Hematopoietic multipotent progenitor cell treated with erythropoietin and hydrocortisone succinate and interleukin-3 and kit ligand, for 8 days (in vitro differentiated cells): Measurements from ENCODE around the gene GOLGA6L7.
"Not testable (repeated sequence)": the region's sequence is repeated elsewhere in the genome, so short reads cannot be mapped to it uniquely, and the experiment has no call there.

Experiments used
- DNase-seq: peaks from one replicate; pipeline ENCODE4 v3.0.0-alpha.2; 2015

The GOLGA6L7 gene, protein sequence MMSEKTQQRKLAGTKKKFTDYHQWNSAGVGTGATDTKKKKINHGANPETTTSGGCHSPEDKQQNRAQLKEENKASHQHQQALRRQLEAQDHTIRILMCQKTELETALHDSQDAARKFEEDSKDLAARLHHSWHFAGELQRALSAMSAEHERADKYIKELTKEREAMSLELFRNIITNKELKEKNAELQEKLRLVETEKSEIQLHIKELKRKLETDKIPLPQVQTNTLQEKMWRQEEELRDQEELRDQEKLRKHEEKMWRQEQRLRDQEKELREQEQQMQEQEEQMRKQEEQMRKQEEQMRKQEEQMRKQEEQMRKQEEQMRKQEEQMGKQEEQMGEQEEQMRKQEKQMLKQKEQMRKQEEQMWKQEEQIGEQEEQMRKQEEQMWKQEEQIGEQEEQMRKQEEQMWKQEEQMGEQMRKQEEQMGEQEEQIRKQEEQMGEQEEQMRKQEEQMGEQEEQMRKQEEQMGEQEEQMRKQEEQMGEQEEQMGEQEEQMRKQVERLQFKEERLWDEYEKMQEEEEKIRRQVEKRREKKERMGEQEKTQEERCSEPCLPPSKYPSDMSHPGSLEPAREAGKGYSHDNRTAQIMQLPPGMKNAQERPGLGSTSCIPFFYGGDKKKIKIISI

DNA sequence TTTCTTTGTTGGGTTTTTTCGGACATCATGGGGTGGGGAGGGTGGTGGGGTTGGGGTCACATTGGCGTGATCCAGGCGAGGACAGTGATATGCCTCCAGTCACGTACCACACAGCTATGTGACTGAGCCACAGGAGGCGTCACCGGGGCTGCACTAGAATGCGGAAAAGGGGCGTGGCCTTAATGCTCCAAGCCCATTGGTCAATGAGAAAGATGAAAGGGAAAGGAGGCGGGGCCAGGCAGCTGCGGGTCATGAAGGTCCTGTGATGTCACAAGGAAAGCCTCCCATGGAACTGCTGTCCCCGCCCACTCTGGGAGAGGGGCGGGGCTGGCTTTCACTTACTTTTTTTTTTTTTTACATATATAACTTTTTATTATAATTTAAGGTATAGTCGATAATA is at the start of gene GOLGA6L7:
Gene GOLGA6L7, minus strand, starts transcription at position 124 of the 400 bp plus-strand sequence. Its CDS starts 95 bp downstream, at position 29.
- DNase-seq: peak; percentile 16

DNA sequence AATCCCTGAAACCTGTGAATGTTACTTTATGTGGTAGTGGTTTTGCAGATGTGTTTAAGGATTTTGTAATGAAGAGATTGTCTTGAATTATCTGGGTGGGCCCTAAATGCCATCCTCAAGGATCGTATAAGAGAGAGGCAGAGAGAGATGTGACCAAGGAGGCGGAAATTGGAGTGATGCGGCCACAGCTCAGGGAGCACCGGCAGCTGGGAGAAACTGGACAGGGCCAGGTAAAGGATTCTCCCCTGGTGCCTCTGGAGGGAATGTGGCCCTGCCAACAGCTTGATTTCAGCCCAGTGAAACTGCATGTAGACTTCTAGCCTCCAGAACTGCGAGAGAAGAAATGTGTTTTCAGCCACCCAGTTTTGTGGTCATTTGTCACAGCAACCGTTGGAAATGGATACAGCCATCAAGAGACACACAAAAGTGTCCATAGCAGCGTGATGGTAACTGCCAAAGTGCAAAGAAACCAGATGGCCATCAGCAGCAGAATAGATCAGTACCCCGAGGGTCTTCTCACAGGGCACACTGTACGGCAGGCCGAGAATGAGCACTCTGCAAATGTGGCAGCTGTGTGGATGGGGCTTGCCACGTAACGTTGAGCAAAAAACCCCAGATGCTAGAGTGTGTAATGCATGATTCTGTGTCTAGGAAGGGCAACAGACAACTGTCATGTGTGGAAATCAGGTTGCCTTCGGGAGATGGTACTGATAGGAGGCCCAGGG is 49.6 kb upstream of the GOLGA6L7 start:
- DNase-seq: no peak

DNA sequence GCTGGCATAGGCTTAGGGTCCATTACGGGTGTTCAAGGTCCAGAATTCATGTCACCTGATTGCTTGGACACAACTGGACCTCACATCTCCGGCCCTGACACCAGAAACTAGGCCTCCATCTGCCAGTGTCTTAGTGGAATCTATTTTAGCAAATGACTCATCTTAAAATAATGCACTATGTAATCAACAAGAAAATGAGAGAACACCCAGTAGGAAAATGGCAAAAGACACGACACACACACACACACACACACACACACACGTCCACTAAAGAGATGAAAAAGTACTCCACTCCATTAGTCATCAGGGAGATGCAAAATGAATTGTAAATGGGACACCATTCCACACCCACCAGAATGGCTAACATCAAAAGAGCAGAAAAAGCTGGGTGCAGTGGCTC is 48.5 kb upstream of the GOLGA6L7 start:
- DNase-seq: no peak

DNA sequence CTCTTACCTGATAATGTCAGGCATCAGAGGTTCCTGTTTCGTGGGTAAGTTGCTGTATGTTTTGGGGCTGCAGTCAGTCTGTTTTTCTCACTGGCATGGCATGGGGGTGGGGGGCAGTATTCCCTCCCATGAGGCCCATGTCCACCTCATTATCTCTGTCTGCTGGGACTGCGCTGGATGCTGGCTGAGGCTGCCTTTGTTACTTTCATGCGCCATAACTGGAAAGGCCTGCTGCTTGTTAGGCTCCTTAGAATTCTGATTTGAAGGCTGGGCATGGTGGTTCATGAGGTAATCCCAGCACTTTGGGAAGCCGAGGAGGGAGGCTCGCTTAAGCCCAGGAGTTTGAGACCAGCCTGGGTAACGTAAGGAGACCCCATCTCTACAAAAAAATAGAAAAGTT is 47.1 kb upstream of the GOLGA6L7 start:
- DNase-seq: no peak

DNA sequence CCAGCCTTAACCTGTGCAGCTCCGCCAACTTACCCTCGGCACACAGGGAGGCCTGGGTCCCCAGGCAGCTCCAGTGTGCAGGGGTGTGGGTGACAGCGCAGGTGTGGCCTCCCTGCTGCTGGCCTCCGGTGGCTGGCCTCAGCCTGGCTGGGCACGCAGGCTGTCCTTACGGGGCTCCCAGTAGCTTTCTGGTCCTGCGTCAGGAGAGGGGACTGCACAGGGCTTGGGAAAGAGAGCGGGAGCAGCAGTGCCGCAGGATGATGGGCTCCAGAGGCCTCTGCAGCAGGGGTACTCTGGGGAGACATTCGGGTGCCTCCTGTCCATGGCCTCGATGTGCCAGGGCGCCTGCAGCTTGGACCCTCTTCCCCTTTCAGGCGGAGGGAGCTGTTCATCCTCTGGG is 46.7 kb upstream of the GOLGA6L7 start:
- DNase-seq: no peak

DNA sequence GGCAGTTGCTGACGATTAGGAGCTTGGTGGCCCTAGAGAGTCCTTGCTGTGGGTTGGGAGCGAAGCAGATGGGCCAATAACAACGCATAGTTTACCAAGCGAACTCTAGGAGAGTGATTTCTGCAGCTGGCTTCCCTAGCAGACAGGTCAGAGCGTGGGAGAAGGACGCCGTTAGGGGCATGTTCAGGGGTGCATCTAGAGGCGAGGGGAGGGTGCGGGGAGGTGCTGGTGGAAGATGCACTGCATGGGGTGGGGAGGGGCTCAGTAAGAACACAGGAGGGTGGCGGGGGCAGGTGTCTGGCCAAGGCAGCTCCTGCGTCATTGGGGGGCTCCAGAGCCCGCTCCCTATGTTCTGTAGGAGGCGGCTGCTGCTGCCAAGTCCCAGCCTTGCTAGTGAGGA is 46.2 kb upstream of the GOLGA6L7 start:
- no peak for DNase-seq

DNA sequence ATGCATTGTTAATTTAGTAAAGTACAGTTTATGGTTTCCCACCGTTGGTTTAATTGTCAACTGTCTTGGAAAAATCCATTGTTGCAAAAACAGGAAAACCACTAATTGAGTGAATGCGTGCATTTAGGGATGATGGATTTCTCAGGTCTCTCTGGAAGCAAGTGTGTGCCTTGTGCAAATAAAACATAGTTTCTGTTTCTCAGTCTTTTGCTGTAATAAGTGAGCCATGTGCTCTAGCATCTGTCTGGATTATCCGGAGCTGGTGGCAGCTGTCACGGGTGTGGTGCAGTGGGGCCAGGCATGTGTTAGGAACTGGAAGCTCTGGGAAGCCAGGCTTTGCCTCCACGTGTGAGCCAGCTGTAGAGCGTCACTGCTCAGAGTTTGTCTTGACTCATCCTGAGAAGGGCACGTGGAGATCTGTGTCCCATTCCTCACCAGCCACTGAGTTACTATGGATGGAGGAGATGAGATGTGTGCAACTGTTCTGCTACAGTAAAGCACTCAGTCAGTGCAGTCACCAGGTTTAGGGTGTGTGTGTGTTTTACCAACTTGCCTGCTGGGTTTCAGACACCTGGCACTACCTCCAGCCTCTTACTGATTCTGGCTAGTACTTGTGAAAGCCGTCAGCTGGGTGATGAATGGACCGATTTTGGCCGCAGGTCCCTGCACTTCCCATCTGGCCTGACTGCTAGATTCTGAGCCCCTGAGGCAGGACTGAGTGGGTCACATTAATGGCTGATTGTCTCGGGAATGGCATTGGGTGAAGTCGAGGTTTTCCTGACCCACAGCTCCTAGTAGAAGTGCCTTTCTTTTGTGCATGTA is 44.6 kb upstream of the GOLGA6L7 start:
- no peak for DNase-seq

DNA sequence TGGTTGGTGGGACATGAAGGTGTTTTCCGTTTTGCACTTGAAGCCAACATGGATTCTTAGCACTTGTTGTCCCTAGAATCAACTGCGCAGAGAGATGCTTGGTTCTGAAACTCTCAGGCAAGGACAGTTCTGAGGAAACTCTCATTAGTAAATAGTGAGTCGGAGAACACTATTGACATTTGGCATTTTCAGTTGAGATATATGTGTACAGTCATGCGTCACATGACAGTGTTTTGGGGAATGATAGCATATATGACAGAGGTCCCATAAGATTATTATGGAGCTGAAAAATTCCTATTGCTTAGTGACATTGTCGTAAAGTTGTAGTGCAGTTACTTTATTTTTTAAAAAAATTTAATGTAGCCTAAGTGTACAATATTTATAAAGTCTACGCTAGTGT is 43.1 kb upstream of the GOLGA6L7 start:
- DNase-seq: no peak

DNA sequence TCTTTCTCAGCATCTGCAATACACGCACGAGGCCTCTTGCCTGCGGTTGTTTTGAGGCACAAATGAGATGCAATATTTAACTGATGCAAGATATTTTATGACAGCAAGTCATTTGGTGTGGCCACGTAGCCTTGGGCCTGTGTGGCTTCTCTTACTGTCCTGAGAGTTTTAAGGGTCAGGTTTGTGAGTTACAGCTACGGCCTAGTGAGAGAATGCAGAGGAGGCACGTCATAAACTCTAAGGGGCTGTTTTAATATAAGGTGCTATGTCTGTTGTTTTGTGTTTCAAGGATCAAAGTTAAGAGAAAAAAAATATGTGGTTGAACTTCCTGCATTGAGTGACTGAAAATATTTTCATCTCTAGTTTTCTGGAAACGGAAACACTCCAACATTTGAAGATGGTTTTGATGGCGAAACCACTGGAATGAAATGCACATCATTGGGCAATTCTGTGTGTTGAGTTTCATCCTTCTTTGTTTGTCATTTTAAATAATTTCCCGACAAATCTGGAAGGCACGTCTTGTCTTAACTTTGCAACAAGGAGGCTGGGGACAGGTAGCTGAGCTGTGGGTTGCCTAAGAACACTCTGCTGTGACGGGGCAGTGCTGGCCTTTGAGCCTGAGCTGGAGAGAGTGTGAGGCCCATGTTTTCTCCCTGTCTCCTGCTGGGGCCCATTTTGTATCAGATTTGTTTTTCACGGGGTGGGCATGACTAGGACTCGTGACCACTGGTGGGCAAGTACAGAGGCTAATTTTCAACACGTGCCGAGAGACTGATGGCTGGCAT is 42.5 kb upstream of the GOLGA6L7 start:
- no peak for DNase-seq

DNA sequence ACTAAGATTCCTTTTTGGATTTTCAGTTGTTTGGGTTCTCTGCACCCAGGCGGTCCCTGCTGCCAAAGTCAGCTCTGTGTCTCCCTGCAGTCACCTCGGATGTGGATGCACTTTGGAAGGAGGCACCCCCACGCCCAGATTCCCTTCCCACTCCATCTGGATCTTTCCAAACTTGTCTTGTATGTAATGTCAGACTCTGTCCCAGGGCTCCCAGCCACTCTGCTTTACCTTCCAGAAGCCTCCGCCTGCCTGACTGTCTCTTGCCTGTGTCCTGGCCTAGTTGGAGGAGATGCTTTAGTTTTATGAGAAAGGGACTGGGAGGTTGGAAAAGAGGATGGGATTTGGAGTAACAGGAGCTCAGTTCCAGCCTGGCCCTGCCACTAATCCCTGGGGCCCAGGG is 41.8 kb upstream of the GOLGA6L7 start:
- DNase-seq: not testable (repeated sequence)

DNA sequence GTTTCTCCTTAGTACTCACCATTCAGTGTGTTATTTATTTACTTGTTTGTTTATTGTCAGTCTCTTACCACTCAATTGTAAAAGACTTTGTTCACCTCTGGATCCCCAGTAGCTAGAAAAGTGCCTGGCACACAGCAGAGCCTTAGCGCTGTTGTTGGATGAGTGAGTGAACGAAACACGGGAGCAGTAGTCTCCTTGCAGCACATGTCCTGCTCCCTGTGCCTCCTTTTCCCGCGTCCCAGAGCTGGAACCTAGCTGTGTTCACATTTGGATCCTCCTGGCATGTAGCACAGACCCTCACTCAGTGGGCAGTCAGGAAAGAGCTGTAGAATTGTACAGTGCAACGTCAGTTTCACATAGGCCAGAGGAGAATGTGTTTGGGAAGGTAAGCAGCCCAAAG is 41.4 kb upstream of the GOLGA6L7 start:
- DNase-seq: not testable (repeated sequence)

DNA sequence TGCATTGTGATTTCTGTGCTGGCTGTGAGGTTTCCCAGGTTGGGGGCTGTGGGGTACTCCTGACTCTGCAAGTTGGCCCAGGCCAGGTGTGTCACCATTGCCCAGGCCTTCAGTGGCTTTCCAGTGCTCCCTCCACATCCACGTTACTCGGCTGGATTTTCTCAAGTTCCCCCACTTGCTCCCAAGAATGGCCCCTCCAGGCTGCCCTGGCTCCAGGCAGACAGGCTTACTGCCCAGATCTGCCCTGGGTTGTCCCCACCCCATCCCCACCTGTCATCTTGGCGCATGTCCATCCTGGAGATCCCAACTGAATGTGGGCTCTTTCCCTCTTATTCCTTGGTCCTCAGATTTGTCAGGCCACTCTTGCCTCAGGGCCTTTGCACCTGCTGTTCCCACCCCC is 40.9 kb upstream of the GOLGA6L7 start:
- no peak for DNase-seq

DNA sequence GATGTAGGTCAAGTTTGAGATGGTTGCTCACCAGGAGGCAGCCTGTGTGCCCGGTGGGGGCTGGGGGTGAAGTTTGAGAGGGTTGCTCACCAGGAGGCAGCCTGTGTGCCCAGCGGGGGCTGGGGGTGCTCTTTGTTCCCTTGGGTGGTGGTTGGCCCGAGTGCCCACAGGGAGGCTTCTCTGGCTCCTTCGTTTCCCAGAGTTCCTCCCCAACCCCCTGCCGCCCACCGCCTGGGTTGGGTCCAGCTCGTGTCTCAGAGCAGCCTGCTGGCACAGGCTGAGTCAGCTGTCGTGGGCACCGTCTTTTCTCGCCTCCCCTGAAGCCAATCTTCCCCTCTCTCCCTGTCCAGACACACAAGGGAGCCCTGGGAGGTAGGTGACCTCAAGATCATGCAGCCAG is 40.5 kb upstream of the GOLGA6L7 start:
- DNase-seq: no peak

DNA sequence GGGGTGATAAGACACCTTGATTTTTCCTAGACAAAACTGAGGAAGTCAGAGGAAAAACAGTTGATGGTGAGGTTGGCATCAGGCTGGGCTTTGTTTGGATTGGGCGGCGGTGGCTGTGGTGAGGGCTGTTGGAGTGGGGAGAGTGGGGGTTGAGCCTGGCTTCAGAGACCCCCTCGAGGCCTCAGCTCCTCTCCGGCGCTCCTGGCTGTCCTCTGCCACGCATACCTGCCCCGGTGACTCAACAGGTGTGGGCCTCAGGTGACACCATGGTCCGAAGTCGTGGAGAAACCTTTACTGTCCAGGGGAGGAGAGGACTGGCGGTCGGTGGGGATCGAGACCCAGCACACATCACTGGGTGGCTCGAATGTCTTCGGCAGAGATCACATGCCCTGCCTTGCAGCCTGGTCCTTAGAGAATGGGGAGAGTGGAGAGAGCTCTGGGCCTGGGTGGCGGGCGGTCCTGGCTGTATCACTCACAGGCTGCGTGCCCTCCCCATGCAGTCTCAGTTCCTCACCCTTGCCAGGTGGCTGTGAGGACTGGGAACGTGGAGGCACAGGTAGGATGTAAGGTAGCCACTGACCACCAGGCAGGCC is 40.0 kb upstream of the GOLGA6L7 start:
- no peak for DNase-seq

DNA sequence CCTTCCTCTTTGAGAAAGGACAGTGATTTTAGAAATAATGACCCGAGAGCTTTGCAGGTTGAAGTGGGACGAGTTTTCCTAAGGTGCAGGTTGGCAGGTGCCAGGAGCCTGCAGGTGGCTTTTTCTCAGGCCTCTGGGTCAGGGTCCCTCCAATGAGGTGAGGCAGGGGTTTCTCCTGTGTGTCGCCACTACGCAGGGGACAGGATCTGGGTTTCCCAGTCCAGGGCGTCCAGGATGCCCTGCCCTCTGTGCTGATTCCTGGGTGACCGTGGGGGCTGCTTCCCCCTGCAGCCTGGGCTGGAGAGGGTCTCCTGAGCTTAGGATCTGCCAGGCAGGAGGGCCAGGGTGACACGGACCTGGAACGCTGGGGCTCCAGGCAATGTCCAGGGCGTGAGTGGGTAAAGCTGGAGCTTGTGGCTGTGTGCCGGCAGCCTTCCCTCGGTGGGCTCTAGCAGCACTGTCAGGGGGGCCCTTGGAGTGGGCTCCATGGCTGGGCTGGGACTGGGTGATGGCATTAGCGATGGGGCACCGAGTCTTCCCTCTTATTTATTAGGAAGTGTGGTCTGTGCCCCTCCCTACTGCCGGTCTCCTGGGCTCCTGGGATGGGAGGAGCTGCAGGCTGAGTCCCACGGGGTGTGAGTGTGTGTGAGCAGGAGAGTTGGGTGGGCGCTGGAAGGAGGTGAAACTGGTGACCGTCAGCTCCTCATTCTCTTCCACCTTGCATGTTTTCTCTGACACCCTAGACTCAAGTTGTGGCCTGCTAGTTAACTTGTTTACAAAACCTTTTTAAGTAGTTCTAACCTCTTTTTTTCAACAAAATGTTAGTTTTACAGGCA is 39.1 kb upstream of the GOLGA6L7 start:
- DNase-seq: no peak

DNA sequence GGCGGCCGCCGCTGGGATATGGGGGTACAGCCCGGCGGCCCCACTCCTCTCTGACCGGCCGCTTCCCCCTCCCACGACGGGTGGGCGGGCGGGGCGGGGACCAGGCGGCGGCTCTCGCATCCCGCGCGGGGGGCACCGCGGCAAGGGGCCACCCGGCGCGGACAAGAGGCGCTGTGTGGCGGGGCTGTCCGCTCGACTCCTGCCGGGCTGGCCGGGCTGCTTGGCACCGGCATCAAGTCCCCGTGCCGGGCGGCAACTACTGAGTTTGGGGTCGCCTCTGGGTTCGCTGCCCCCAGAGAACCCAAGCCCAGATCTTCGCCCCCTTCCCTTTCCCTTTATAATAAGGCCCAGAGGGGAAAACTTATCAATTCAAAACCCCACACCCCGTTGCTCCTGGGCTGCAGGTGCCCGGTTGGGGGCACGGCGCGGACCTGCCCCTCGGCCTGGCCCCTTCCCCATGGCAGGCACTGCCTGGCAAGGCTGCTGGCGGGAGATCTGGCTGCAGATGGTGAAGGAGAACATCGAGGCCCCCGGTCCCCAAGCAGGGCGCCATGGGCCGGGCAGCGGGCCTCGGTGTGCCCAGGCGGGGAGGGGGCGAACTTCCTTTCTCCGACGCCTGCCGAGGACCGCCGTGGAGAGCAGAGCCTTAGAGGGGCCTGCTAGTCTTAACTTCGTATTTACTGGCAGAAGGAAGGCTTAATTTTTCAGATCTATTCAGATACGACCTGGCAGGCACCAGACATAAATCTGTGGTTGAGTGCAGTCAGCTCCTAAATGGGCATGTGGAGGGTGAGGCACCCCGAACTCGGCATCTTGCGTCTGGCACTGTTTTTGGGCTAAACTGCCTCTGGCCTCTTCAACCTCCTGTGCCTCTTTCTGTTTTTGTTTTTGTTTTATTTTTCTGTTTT is 38.2 kb upstream of the GOLGA6L7 start:
- no peak for DNase-seq

DNA sequence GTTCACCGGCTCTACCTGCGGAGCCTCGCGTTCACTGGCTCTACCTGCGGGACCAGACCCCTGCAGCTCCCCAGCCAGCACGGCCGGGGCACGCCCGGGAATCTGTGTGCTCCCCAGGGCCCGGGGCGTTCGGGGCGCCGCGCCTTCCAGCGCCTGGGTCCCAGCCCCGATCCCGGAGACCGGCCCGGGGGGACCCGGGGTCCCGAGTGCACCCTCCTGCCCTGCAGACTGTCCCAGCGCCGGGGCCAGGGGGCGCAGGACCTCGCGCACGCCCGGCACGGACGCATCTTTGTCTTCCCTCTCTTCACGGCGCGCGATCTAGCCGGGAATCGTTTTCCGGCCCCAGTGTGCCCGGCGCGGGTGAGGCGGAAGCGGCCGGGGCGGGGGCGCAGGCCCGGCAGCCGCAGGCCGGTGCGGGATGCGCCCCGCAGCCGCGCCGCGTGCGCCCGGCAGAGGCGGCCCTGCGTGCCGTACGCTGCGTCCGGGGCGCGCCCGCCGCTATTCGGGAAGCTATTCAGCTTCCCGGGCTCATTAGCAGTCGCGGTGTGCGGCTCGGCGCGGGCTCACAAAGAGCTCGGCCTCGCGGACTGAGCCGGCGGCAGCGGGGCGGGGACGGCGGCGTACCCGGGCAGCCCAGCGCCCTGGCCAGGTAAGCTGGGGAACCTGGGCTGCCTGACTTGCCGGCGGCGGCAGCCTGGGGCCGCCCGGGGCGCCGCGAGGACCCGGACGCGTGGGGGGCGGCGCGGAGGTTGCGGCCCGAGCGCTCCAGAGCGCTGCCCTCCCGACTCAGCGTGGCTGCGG is 37.4 kb upstream of the GOLGA6L7 start, which contains the start of gene APBA2:
Gene APBA2, plus strand, starts transcription at position 345 of the 801 bp plus-strand sequence. CDS start 167,911 bp downstream, outside the sequence.
- DNase-seq: peak; percentile 39

DNA sequence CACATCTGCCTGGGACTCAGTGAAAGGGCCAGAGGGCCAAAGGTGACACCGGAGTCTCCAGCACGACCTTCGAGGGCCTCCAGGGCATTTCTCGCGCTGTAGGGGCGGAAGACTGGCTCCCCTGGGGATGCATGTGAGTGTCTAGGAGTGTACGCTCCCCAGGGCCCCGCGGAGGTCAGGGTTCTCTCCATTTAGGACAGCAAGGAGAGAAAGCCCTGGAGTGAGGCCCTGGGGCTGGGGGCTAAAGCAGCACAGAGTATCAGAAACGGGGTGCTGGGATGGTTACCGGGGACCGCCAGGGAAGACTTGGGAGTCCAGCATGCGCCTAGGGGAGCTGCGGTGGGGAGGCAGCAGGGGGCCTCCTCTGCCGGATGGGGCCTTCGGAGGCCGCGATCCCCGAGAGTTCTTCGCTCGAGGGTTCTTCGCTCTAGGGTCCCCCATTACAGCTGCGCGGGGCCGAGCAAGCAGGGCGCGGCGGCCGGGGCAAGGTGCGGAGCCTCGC is 36.7 kb upstream of the GOLGA6L7 start:
- no peak for DNase-seq
